HG03060 (cell line): ENCODE data around the gene MLLT1.
"Not testable (repeated sequence)": the region's sequence is repeated elsewhere in the genome, so short reads cannot be mapped to it uniquely, and the experiment has no call there.

Experiments used
- ATAC-seq: cut with Tn5 transposase; IDR thresholded peaks from one replicate; pipeline ENCODE4 v1.9.1; 2021; ENCODE audit warnings: low read depth, moderate number of reproducible peaks; ENCODE audit not compliant: unreplicated experiment

MLLT1 gene

GRCh38 chr19:6279931-6280591 lies at the start of gene MLLT1:
MLLT1 (minus strand) TSS chr19:6279975; CDS start chr19:6279784, 191 bp downstream.
- no peak for ATAC-seq

- no peak for ATAC-seq
These were observed 47.0 kb upstream of the MLLT1 start for GRCh38 chr19:6326815-6327214.

GRCh38 chr19:6325614-6326013 lies 45.8 kb upstream of the MLLT1 start:
- ATAC-seq = no peak

GRCh38 chr19:6324757-6325156 lies 45.0 kb upstream of the MLLT1 start:
- ATAC-seq = no peak

- ATAC-seq = no peak
These were observed 42.5 kb upstream of the MLLT1 start for GRCh38 chr19:6322284-6322683.

- ATAC-seq = no peak
These were observed 39.6 kb upstream of the MLLT1 start for GRCh38 chr19:6319376-6319775.

- ATAC-seq = no peak
These were observed 39.0 kb upstream of the MLLT1 start for GRCh38 chr19:6318772-6319171.

GRCh38 chr19:6315646-6316045 lies 35.9 kb upstream of the MLLT1 start:
- not testable (repeated sequence) for ATAC-seq

- ATAC-seq = no peak
These were observed 33.7 kb upstream of the MLLT1 start for GRCh38 chr19:6313398-6313969.

GRCh38 chr19:6312018-6312417 lies 32.2 kb upstream of the MLLT1 start:
- ATAC-seq = no peak

- no peak for ATAC-seq
These were observed 18.6 kb upstream of the MLLT1 start for GRCh38 chr19:6298413-6298812.

GRCh38 chr19:6297202-6297601 lies 17.4 kb upstream of the MLLT1 start:
- no peak for ATAC-seq

GRCh38 chr19:6292006-6292405 lies 12.2 kb upstream of the MLLT1 start:
- ATAC-seq = no peak

- no peak for ATAC-seq
These were observed 9.0 kb upstream of the MLLT1 start for GRCh38 chr19:6288737-6289136.

GRCh38 chr19:6287269-6287885 lies 7.6 kb upstream of the MLLT1 start:
- ATAC-seq = no peak

GRCh38 chr19:6286676-6287075 lies 6.9 kb upstream of the MLLT1 start:
- no peak for ATAC-seq

- ATAC-seq = not testable (repeated sequence)
These were observed 2.6 kb upstream of the MLLT1 start for GRCh38 chr19:6282393-6282792.

- ATAC-seq = no peak
These were observed 200 bp downstream of the MLLT1 start for GRCh38 chr19:6279620-6279930.

GRCh38 chr19:6278740-6279619 lies 795 bp downstream of the MLLT1 start:
- no peak for ATAC-seq

GRCh38 chr19:6278051-6278450 lies 1.7 kb downstream of the MLLT1 start:
- no peak for ATAC-seq

- ATAC-seq = no peak
These were observed 3.3 kb downstream of the MLLT1 start for GRCh38 chr19:6276447-6276846.
